Mesendoderm (in vitro differentiated cells): ENCODE results near the gene ARL15.

Experiments
- DNase-seq: peaks from one replicate; pipeline ENCODE4 v3.0.0; 2013
- H2AK5ac ChIP-seq: 2 replicates; pipeline ENCODE4 v1.6.1; 2013; ENCODE audit warnings: low read length, inconsistent platforms
- H2BK120ac ChIP-seq: 2 replicates; pipeline ENCODE4 v1.6.1; 2013; ENCODE audit warnings: low read depth, mild to moderate bottlenecking, low read length, moderate library complexity, mixed read lengths
- H2BK15ac ChIP-seq: replicated peaks from 2 replicates; pipeline ENCODE4 v1.6.1; 2013; ENCODE audit warnings: low read depth, mild to moderate bottlenecking, moderate library complexity
- H2BK5ac ChIP-seq: 2 replicates; pipeline ENCODE4 v1.6.1; 2013; ENCODE audit warnings: low read length, inconsistent platforms
- H3K18ac ChIP-seq: 2 replicates; pipeline ENCODE4 v1.6.1; 2013; ENCODE audit warnings: mild to moderate bottlenecking, low read length, mixed read lengths
- H3K23ac ChIP-seq: one replicate; pipeline ENCODE4 v1.6.1; 2013; ENCODE audit warnings: low read length
- H3K27ac ChIP-seq: 2 replicates; pipeline ENCODE4 v1.5.1; 2013; ENCODE audit warnings: low read depth, mild to moderate bottlenecking, inconsistent platforms, low read length, moderate library complexity
- H3K27me3 ChIP-seq: 2 replicates; pipeline ENCODE4 v1.6.1; 2013; ENCODE audit warnings: low read length, control low read depth, mild to moderate bottlenecking, inconsistent platforms; ENCODE audit not compliant: insufficient read depth, poor library complexity
- H3K36me3 ChIP-seq: 2 replicates; pipeline ENCODE4 v1.6.1; 2013; ENCODE audit warnings: low read length, inconsistent platforms; ENCODE audit not compliant: control insufficient read depth, insufficient read depth
- H3K4ac ChIP-seq: one replicate; pipeline ENCODE4 v1.6.1; 2013; ENCODE audit warnings: low read depth, mild to moderate bottlenecking, low read length, moderate library complexity
- H3K4me1 ChIP-seq: 2 replicates; pipeline ENCODE4 v1.6.1; 2013; ENCODE audit warnings: low read depth, low read length, inconsistent platforms; ENCODE audit not compliant: control insufficient read depth
- H3K4me2 ChIP-seq: 2 replicates; pipeline ENCODE4 v1.6.1; 2013; ENCODE audit warnings: low read length
- H3K4me3 ChIP-seq: 2 replicates; pipeline ENCODE4 v1.5.1; 2013; ENCODE audit warnings: mild to moderate bottlenecking, low read length
- H3K56ac ChIP-seq: one replicate; pipeline ENCODE4 v1.6.1; 2013; ENCODE audit warnings: low read length
- H3K79me1 ChIP-seq: 2 replicates; pipeline ENCODE4 v1.6.1; 2013; ENCODE audit warnings: low read length, inconsistent platforms
- H3K79me2 ChIP-seq: 2 replicates; pipeline ENCODE4 v1.6.1; 2013; ENCODE audit warnings: mild to moderate bottlenecking, low read length; ENCODE audit not compliant: control insufficient read depth, insufficient read depth
- H3K9ac ChIP-seq: 2 replicates; pipeline ENCODE4 v1.6.1; 2013; ENCODE audit warnings: low read length, inconsistent platforms
- H4K5ac ChIP-seq: one replicate; pipeline ENCODE4 v1.6.1; 2013; ENCODE audit warnings: low read length
- H4K8ac ChIP-seq: one replicate; pipeline ENCODE4 v1.6.1; 2013; ENCODE audit warnings: low read depth, mild to moderate bottlenecking, control low read depth, low read length, moderate library complexity
- WGBS: extraction: QIAGEN DNeasy Blood & Tissue Kit; methylation state at CpG from one replicate; pipeline ENCODE4 v1.1.7; 2013; ENCODE audit warnings: low lambda C conversion rate, missing lambda C conversion rate; ENCODE audit not compliant: insufficient coverage; ENCODE audit errors: extremely low coverage; 5-methylcytosine and 5-hydroxymethylcytosine counted together

ARL15 gene

DNA sequence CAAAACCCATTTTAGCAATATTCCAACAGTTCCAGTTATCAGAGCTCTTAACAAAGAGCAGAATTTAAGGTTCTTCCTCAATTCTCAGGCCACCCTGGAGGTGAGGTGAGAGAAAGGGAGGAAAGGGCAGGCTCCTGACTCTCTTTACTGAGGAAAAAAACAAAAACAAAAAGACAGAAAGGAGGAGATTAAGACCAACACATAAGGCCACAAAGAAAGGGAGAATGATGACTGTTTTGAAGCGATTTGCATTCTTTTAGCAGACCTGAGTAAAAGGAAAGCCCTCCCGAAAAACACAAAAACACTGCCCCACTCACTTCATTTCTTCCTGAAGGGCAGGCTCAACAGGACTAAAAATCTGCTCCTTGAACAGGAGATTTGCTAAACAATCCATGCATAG is 300.5 kb downstream of the ARL15 start:
- Histone ChIP-seq H3K23ac (no peak overlapping the region), H3K36me3 (no peaks in the 10 kb centered on the region), H3K4ac (no peak overlapping the region), H3K79me1 (no peaks in the 10 kb centered on the region), H3K4me1 (peaks cover 6% of the 10 kb centered on the region), H2BK5ac (no peak overlapping the region), H2BK15ac (no peak overlapping the region), H2AK5ac (no peak overlapping the region), H3K4me2 (no peak overlapping the region), H3K27ac (peak overlapping the region; percentile 38), H3K9ac (no peak overlapping the region), H3K27me3 (no peaks in the 10 kb centered on the region), H3K56ac (no peak overlapping the region), H3K18ac (peak overlapping the region; percentile 90), H3K4me3 (no peak overlapping the region), H4K5ac (no peak overlapping the region), H4K8ac (no peak overlapping the region), H2BK120ac (no peak overlapping the region), H3K79me2 (no peaks in the 10 kb centered on the region)
- no CpG with 5 or more reads among the region's 2 CpGs for WGBS
- no peak for DNase-seq

DNA sequence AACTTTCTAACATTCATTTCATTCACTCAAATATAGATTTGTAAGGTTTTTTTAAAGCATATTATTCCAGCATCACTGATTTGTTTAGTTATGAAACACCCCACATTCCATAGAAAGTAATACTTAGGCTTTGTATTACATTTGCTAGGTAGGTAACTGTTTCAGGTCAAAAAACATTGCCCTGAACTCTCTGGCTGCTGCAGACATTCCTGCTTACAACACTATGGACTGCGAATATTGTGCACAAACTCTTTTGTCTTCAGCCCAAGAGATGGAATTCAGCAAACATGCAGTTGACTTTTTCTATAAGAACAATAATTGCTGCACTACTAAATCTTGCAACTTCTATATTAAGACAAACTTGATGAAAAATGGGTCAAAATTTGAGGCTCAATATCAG is 301.0 kb downstream of the ARL15 start:
- Histone ChIP-seq H3K79me2 (no peaks in the 10 kb centered on the region), H3K4me3 (no peak overlapping the region), H4K5ac (no peak overlapping the region), H4K8ac (no peak overlapping the region), H3K9ac (no peak overlapping the region), H3K27me3 (no peaks in the 10 kb centered on the region), H2AK5ac (no peak overlapping the region), H2BK120ac (no peak overlapping the region), H2BK15ac (no peak overlapping the region), H3K79me1 (no peaks in the 10 kb centered on the region), H3K4ac (no peak overlapping the region), H2BK5ac (no peak overlapping the region), H3K27ac (no peak overlapping the region), H3K23ac (no peak overlapping the region), H3K18ac (peak overlapping the region; percentile 90), H3K36me3 (no peaks in the 10 kb centered on the region), H3K4me1 (peaks cover 6% of the 10 kb centered on the region), H3K56ac (no peak overlapping the region), H3K4me2 (no peak overlapping the region)
- no CpG with 5 or more reads among the region's 1 CpG for WGBS
- no peak for DNase-seq

- no peaks in the 10 kb centered on the region for H3K27me3 ChIP-seq
- H3K9ac ChIP-seq: no peak overlapping the region
- H3K4ac ChIP-seq: no peak overlapping the region
- no peak overlapping the region for H4K8ac ChIP-seq
- H2BK15ac ChIP-seq: no peak overlapping the region
- WGBS: no CpG with 5 or more reads among the region's 6 CpGs
- no peaks in the 10 kb centered on the region for H3K79me1 ChIP-seq
- no peak overlapping the region for H3K23ac ChIP-seq
- no peak overlapping the region for H4K5ac ChIP-seq
- H3K4me2 ChIP-seq: no peak overlapping the region
- no peaks in the 10 kb centered on the region for H3K36me3 ChIP-seq
- no peak for DNase-seq
- H3K4me1 ChIP-seq: peaks cover 6% of the 10 kb centered on the region
- no peak overlapping the region for H3K56ac ChIP-seq
- no peak overlapping the region for H3K18ac ChIP-seq
- H2BK5ac ChIP-seq: no peak overlapping the region
- H2AK5ac ChIP-seq: no peak overlapping the region
- no peak overlapping the region for H3K4me3 ChIP-seq
- no peaks in the 10 kb centered on the region for H3K79me2 ChIP-seq
- no peak overlapping the region for H3K27ac ChIP-seq
- H2BK120ac ChIP-seq: no peak overlapping the region
Measured at GRCh38 chr5:54007827-54008777, 302.3 kb downstream of the ARL15 start.

DNA sequence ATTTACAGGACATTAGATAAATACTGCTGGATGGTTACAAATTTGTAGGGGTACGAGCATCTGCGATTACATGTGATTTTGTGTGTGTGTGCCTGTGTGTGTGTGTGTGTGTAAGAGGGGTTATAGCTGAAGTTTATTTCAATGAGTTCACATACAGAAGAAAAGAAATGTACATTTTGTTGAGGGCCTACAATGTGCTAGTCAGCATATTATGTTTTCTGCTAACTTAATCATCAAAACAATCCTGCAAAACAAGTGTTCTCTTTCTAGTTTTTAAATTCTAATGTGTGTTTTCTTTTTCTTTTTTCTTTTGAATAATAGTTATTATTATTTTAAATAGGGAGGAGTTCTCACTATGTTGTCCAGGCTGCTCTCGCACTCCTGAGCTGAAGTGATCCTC is 305.7 kb downstream of the ARL15 start:
- Histone ChIP-seq H3K4me1 (peaks cover 4% of the 10 kb centered on the region), H4K8ac (peak overlapping the region; percentile 13), H3K79me1 (no peaks in the 10 kb centered on the region), H3K79me2 (no peaks in the 10 kb centered on the region), H3K4me2 (no peak overlapping the region), H2BK5ac (no peak overlapping the region), H2BK15ac (no peak overlapping the region), H3K4me3 (no peak overlapping the region), H3K9ac (no peak overlapping the region), H3K56ac (no peak overlapping the region), H4K5ac (no peak overlapping the region), H3K18ac (no peak overlapping the region), H3K4ac (no peak overlapping the region), H3K27me3 (no peaks in the 10 kb centered on the region), H2BK120ac (peak overlapping the region; percentile 28), H2AK5ac (no peak overlapping the region), H3K23ac (no peak overlapping the region), H3K27ac (no peak overlapping the region), H3K36me3 (no peaks in the 10 kb centered on the region)
- DNase-seq: no peak
- no CpG with 5 or more reads among the region's 3 CpGs for WGBS

DNA sequence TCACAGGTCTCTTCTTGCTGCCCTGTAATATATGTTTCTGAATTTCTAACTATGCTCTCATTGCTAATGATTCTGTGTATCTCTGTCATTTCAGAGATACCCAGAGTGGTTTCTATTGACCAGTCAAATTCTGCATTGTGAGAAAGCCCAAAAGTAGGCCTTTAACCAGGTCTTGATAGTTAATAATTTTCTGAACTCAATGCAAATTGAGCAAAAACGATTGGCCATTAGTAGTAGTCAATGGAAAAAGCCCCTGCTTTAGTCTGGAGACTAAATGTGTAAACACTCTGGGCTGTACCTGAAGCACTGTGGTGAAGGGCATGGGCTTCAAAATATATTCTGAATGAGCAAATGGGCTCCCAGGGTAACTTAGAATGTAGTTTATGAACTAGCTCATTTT is 307.6 kb downstream of the ARL15 start:
- Histone ChIP-seq H3K79me1 (no peaks in the 10 kb centered on the region), H2BK5ac (no peak overlapping the region), H3K36me3 (no peaks in the 10 kb centered on the region), H3K4me1 (peaks cover 10% of the 10 kb centered on the region), H3K23ac (no peak overlapping the region), H4K8ac (no peak overlapping the region), H3K79me2 (no peaks in the 10 kb centered on the region), H3K4ac (no peak overlapping the region), H3K27ac (no peak overlapping the region), H2BK15ac (no peak overlapping the region), H2AK5ac (no peak overlapping the region), H3K56ac (no peak overlapping the region), H3K18ac (no peak overlapping the region), H3K4me3 (no peak overlapping the region), H2BK120ac (no peak overlapping the region), H3K4me2 (no peak overlapping the region), H3K9ac (no peak overlapping the region), H4K5ac (no peak overlapping the region), H3K27me3 (no peaks in the 10 kb centered on the region)
- DNase-seq: no peak
- no CpG with 5 or more reads among the region's 1 CpG for WGBS
